Activated CD8-positive, alpha-beta T cell treated with anti-CD3 and anti-CD28 coated beads for 36 hours (primary cell): ENCODE data around the gene PHKA1. TPM values are rescaled to one million over a fixed set of nuclear protein-coding genes. Genes with fewer than 3 reads are reported as not detected.

Experiments used
- ATAC-seq: fragments of 200-7000 bp; cut with Tn5 transposase; one replicate; pipeline ENCODE4 v1.10.0; 2021; ENCODE audit warnings: mild to moderate bottlenecking, moderate library complexity
- CTCF ChIA-PET: fragments of 350-600 bp; sonication (Branson Sonifier 250); formaldehyde crosslinking; loops from one replicate; lab custom pipeline; 2021; ENCODE audit warnings: antibody characterized with exemption; lab: Charles Lee
- POLR2A ChIA-PET: fragments of 350-600 bp; sonication (Branson Sonifier 250); formaldehyde crosslinking; loops from one replicate; lab custom pipeline; 2021; ENCODE audit warnings: antibody characterized with exemption; lab: Charles Lee
- DNase-seq: peaks from one replicate; pipeline ENCODE4 v3.0.0-alpha.2; 2020
- H3K27ac Mint-ChIP-seq: one replicate; pipeline ENCODE4 v1.8.0; 2021; ENCODE audit warnings: mild to moderate bottlenecking, mixed read lengths
- H3K27me3 Mint-ChIP-seq: one replicate; pipeline ENCODE4 v1.8.0; 2021; ENCODE audit warnings: mixed read lengths
- H3K36me3 Mint-ChIP-seq: one replicate; pipeline ENCODE4 v1.8.0; 2021; ENCODE audit warnings: low read depth, mixed read lengths
- H3K4me1 Mint-ChIP-seq: one replicate; pipeline ENCODE4 v1.8.0; 2021; ENCODE audit warnings: low read depth, mixed read lengths
- H3K4me3 Mint-ChIP-seq: one replicate; pipeline ENCODE4 v1.8.0; 2021; ENCODE audit warnings: mild to moderate bottlenecking, moderate library complexity, mixed read lengths
- H3K9me3 Mint-ChIP-seq: one replicate; pipeline ENCODE4 v1.8.0; 2021; ENCODE audit warnings: mixed read lengths
- intact Hi-C: fragments of 100-400 bp; cut with micrococcal nuclease; formaldehyde crosslinking; loops from one replicate; pipeline ENCODE4 v1.10.0; 2022
- total RNA-seq, 2 experiments: library from RNA; stranded (reverse); gene quantifications; one replicate each; pipeline ENCODE4 v1.2.3, GENCODE V29; 2021
- TF ChIP-seq, protein P1 (sequence below): fragments of 200-600 bp; IDR thresholded peaks from one replicate; pipeline ENCODE4 v1.8.0; 2022; ENCODE audit warnings: antibody characterized with exemption, mild to moderate bottlenecking

PHKA1 gene
- total RNA-seq, 2 experiments from 2014 or later = 6.9 to 8.0 TPM

DNA sequence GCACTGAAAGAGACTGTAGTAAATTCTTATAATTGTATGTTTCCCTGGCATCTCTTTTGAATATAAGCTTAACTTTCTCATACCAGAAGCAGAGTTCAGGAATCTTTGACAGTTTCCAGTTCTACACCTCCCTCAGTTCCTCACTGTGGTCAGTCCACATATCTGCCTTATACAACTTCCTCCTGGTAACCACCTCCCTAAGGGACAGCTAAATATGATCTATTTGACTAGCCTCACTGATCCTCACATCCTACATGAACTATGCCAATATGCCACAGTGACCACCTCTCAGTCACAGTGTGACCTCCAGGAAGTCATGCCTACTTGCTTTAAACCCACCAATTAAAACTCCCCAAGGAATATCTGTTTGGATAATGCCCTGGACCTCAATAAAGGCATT, 89.9 kb downstream of the PHKA1 start:
- Mint-ChIP-seq H3K36me3 (peaks cover 17% of the 10 kb centered on the region), H3K4me3 (no peak overlapping the region), H3K4me1 (peaks cover 28% of the 10 kb centered on the region), H3K27ac (no peak overlapping the region), H3K9me3 (peaks cover 2% of the 10 kb centered on the region), H3K27me3 (no peaks in the 10 kb centered on the region)
- intact Hi-C loops = no loop called here
- ATAC-seq (no peak), DNase-seq (no peak)
- TF ChIP-seq, protein P1, sequence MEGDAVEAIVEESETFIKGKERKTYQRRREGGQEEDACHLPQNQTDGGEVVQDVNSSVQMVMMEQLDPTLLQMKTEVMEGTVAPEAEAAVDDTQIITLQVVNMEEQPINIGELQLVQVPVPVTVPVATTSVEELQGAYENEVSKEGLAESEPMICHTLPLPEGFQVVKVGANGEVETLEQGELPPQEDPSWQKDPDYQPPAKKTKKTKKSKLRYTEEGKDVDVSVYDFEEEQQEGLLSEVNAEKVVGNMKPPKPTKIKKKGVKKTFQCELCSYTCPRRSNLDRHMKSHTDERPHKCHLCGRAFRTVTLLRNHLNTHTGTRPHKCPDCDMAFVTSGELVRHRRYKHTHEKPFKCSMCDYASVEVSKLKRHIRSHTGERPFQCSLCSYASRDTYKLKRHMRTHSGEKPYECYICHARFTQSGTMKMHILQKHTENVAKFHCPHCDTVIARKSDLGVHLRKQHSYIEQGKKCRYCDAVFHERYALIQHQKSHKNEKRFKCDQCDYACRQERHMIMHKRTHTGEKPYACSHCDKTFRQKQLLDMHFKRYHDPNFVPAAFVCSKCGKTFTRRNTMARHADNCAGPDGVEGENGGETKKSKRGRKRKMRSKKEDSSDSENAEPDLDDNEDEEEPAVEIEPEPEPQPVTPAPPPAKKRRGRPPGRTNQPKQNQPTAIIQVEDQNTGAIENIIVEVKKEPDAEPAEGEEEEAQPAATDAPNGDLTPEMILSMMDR = no peak
- POLR2A ChIA-PET = no interaction called here
- CTCF ChIA-PET = no interaction called here

DNA sequence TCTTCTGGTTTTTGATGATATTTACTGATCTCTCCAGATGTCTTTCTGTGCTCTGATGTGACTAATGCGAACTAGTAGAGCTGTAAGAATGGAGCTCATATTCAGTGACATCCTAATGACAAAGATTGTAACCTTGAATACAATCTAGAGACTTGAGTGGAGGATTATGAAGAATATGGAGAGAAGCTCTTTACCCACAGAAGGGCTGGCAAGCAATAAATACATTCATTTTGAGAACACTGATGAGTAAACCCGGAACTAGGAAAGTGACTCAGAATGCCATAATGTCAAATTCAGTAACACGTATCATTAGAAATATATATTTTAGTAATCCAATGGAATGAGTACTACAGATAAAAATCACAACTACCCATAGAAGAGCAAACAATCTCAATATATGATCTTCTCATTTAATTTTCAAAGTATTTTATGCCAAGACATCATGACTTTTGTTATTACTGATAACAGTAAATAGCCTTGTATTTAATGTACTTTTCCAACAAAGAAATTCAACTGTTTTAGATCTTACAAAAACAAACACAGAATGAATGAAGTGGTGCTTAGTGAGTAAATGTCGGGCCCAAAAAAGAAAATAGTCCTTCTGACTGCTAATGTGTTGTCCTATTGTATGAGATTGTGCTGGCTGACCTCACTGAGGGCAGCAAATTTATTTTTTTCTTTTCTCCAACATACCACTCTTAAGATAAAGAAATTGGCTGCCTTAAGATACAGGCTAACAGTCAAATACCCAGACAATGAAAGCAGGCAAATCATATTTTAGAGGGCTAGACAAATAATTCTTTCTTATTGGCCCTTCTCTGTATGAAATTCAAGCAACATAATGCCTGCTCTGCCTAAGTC, 92.3 kb downstream of the PHKA1 start:
- ChIA-PET POLR2A (interaction anchor here (1.2 kb wide), 1 partner anchor 92 kb away, joined by 3 read pairs; no protein-coding TSS in a partner anchor), CTCF (interaction anchor here (1.6 kb wide), 1 partner anchor 49 kb away, joined by 4 read pairs; the partner anchor contains the start of gene HDAC8)
- H3K9me3 Mint-ChIP-seq = peaks cover 2% of the 10 kb centered on the region
- H3K27me3 Mint-ChIP-seq = no peaks in the 10 kb centered on the region
- peaks cover 28% of the 10 kb centered on the region for H3K4me1 Mint-ChIP-seq
- DNase-seq = peak; percentile 5
- H3K4me3 Mint-ChIP-seq = no peak overlapping the region
- TF ChIP-seq, protein P1 = no peak
- H3K36me3 Mint-ChIP-seq = peaks cover 18% of the 10 kb centered on the region
- peak; percentile 93 for ATAC-seq
- H3K27ac Mint-ChIP-seq = peak overlapping the region; percentile 95
- intact Hi-C loops = no loop called here

DNA sequence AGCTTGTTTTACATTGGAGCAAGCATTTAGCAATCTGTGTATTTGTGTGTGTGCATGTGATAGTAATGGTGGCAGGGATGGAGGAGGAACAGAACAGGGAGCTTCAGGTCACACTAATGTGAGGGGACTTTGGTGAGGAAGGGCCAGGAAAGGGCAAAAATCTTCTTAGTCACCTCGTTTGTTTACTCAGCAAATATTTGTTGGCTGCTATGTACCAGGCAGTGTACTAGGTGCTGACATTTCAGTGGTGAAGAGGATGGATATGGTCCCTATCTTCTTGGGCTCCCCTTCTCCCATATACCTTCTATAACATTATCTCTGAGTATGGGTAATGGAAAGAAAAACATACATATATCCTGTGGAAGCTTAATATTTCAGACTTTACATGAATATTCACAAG, 92.9 kb downstream of the PHKA1 start:
- CTCF ChIA-PET = interaction anchor here (1.6 kb wide), 1 partner anchor 48 kb away, joined by 4 read pairs; the partner anchor contains the start of gene HDAC8
- no peaks in the 10 kb centered on the region for H3K27me3 Mint-ChIP-seq
- peaks cover 20% of the 10 kb centered on the region for H3K36me3 Mint-ChIP-seq
- peaks cover 28% of the 10 kb centered on the region for H3K4me1 Mint-ChIP-seq
- ATAC-seq (peak; percentile 28), DNase-seq (peak; percentile 1)
- H3K27ac Mint-ChIP-seq = peak overlapping the region; percentile 95
- TF ChIP-seq, protein P1 = no peak
- peaks cover 2% of the 10 kb centered on the region for H3K9me3 Mint-ChIP-seq
- POLR2A ChIA-PET = interaction anchor here (1.0 to 1.2 kb wide), 2 partner anchors 49 to 92 kb away, joined by 3 read pairs; partner anchors contain the start of gene HDAC8
- peak overlapping the region; percentile 49 for H3K4me3 Mint-ChIP-seq
- intact Hi-C loops = no loop called here

DNA sequence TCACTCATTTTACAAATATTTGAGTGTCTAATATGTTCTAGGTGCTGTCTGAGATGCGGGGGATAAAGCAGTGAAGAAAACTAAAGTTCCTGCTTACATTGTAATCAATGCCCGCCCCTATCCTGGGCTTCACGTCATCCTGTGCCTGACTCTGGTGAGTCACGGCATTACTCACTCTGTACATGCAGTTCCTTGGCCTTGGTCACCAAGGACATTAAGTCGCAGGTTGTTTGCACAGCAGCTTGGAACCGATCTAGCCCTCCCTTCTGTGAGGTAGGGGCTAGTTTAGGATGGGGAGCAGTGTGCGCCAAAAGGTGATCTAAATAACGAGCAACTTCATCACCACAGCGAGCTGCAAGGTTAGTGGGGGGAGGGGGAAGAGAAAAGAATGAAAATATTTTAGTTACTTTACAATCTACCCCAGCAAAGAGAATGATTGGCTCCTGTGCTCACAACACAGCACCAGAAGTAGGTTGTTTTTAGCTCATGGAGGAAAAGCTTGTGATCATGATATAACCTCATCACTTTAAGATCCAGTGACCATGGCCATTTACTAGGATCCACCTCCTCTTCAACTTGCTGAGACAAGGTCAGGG, 93.5 kb downstream of the PHKA1 start:
- H3K9me3 Mint-ChIP-seq = peaks cover 2% of the 10 kb centered on the region
- ChIA-PET POLR2A (interaction anchor here (1.0 to 1.2 kb wide), 2 partner anchors 48 to 93 kb away, joined by 3 read pairs; partner anchors contain the start of gene HDAC8), CTCF (interaction anchor here (1.6 kb wide), 1 partner anchor 48 kb away, joined by 4 read pairs; the partner anchor contains the start of gene HDAC8)
- H3K27me3 Mint-ChIP-seq = no peaks in the 10 kb centered on the region
- TF ChIP-seq, protein P1 = no peak
- H3K27ac Mint-ChIP-seq = peak overlapping the region; percentile 95
- H3K4me1 Mint-ChIP-seq = peaks cover 28% of the 10 kb centered on the region
- peaks cover 20% of the 10 kb centered on the region for H3K36me3 Mint-ChIP-seq
- peak; percentile 65 for DNase-seq
- peak overlapping the region; percentile 49 for H3K4me3 Mint-ChIP-seq
- ATAC-seq = peak; percentile 60
- intact Hi-C loops = no loop called here
